A673 (cell line): ENCODE data around the gene EFL1.

Source experiments
- EZH2 ChIP-seq: fragments of 200-600 bp; sonication (generic); IDR thresholded peaks from 2 replicates; pipeline ENCODE4 v1.6.1; 2017; ENCODE audit warnings: borderline replicate concordance, low read depth, mild to moderate bottlenecking, mixed read lengths, antibody characterized with exemption, low read length; ENCODE audit not compliant: poor library complexity, severe bottlenecking
- TF ChIP-seq, protein P1 (sequence below): fragments of 300-800, 200-600 bp; sonication (generic); conservative IDR thresholded peaks from 2 replicates; pipeline ENCODE4 v1.5.1; 2017; ENCODE audit warnings: low read depth, mild to moderate bottlenecking, antibody characterized with exemption, low read length, moderate library complexity, mixed read lengths

DNA sequence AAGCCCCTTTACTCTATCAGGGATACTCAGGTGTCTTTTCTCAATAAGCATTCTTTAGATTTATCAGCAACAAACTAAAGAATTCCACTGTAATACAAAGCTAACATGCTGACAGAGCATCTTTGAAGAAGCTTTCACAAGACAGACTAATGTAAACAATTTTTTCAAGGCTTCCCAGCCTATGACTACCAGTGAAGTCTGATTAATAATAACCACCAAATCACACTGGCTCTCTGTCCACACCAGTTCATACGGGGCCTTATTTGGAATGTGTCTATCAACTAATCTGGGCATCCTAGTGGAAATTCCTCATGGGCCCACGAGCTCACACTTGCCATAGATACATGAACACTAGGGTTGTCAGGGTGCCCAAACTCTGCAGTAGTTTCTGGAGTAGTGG, 84.5 kb downstream of the EFL1 start:
- TF ChIP-seq, protein P1, sequence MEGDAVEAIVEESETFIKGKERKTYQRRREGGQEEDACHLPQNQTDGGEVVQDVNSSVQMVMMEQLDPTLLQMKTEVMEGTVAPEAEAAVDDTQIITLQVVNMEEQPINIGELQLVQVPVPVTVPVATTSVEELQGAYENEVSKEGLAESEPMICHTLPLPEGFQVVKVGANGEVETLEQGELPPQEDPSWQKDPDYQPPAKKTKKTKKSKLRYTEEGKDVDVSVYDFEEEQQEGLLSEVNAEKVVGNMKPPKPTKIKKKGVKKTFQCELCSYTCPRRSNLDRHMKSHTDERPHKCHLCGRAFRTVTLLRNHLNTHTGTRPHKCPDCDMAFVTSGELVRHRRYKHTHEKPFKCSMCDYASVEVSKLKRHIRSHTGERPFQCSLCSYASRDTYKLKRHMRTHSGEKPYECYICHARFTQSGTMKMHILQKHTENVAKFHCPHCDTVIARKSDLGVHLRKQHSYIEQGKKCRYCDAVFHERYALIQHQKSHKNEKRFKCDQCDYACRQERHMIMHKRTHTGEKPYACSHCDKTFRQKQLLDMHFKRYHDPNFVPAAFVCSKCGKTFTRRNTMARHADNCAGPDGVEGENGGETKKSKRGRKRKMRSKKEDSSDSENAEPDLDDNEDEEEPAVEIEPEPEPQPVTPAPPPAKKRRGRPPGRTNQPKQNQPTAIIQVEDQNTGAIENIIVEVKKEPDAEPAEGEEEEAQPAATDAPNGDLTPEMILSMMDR: no peak
- TF ChIP-seq EZH2: no peak
